NCI-H1694 (cell line): ENCODE data around the gene OR9Q1.
"Not testable (repeated sequence)": the region's sequence is repeated elsewhere in the genome, so short reads cannot be mapped to it uniquely, and the experiment has no call there.

Source experiments
- DNase-seq: peaks from one replicate; lab custom pipeline; 2025; lab: John Stamatoyannopoulos, UW

Gene OR9Q1, protein sequence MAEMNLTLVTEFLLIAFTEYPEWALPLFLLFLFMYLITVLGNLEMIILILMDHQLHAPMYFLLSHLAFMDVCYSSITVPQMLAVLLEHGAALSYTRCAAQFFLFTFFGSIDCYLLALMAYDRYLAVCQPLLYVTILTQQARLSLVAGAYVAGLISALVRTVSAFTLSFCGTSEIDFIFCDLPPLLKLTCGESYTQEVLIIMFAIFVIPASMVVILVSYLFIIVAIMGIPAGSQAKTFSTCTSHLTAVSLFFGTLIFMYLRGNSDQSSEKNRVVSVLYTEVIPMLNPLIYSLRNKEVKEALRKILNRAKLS

GRCh38 chr11:58023435-58023931 lies at the start of gene OR9Q1:
TSS of gene OR9Q1 (plus strand) at chr11:58023881. CDS start at chr11:58179445, 155,564 bp downstream.
- DNase-seq, result no peak

DNA sequence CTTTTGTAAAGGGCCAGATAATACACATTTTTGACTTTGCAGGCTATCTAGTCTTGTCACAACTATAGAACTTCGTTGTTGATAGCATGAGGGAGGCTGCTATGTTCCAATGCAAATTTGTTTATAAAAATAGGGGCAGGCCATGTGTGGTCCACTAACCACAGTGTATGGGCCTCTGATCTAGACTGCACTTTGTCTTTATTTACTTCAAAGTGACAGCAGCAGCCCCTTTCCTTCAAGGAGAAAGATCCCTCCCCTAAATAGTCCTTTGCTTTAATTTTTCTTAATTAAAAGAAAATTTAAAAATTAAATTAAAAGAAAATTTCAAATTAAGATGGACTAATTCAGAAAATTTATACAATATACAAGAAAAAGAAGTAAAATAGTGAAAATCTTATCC lies 49.5 kb upstream of the OR9Q1 start:
- no peak for DNase-seq

- no peak for DNase-seq
These were observed 48.7 kb upstream of the OR9Q1 start for GRCh38 chr11:57974848-57975601.

GRCh38 chr11:57977709-57978108 lies 46.0 kb upstream of the OR9Q1 start:
- no peak for DNase-seq

DNA sequence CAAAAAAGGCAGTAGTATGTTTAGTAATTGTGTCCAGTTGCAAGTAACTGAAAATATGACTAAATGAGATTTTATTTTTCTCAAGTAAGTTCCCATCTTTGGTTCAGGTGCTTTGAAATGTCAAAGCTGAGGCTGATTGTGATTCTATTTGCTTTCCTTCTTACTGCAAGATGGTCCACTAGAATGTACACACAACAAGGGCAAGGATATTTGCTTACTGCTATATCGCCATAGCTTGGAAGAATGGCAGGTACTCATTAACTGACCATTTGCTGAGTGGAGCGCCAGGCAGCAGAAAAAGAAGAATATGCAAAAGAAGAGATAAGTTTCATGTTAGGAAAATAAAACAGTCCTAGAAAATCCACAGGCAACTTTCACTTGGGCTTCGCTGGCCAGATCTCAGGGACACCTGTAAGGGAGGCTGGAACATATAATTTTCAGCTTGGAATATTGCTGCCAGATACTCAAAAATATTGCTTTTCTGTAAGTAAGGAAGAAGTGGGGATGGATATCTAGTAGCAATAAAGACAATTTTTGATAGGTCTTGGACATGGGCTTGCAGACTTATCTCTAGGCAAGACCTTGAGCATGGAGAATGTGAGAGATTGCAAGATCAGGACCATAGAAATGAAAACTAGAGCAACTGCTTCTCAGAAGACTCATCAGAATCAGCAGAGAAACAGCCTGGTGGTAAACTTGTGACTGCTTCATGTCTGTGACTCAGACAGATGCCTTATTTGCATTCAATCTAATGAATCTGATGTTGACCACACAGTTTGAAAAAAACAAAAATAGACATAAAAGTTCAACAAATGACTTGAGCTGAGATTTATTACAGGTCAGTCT lies 44.8 kb upstream of the OR9Q1 start:
- no peak for DNase-seq

DNA sequence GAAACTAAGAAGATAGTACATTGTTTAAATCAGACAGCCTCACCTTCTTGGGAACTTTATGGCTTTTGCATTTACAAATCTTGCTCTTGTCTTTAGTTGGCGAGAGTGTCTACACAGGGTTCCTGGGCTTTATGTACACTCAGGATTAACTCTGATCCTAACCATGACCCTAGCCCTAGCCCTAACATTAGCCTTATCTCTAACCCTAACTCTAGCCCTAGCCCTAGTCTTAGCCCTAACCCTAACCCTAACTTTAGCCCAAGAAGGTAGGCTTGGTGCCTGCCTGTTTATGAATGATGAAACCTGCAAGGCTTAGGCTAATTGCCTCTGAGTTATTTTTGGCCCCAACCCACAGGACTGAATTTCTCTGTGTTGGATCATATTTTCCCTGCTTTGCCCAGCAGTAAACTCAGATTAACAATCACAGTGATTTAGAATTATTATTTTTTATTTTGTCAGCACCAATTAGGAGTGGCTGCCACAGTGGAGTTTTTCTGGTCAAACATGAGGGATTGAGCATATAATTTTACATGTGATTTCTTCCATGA lies 44.1 kb upstream of the OR9Q1 start:
- no peak for DNase-seq

DNA sequence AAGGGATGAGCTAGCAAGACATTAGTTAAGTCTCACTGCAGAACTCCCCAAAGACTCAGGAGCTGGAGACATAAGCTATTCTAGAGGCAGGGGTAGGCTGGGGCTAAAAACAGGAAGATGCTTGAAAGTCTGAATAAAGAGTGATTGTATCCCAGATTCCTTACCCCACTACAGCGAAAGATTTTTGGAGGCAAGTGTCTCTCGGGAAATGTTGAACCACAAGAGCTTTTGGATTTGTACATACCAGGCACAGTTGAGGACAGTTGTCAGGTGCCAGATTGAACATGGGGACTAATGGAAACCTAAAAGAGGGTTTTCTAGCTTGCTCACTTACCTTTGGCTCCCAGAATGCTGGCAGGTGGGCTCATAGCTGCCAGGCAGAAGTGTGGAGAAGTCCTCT lies 43.5 kb upstream of the OR9Q1 start:
- DNase-seq, result no peak

GRCh38 chr11:57981536-57981935 lies 42.1 kb upstream of the OR9Q1 start:
- DNase-seq, result no peak

- no peak for DNase-seq
These were observed 40.9 kb upstream of the OR9Q1 start for GRCh38 chr11:57982776-57983175.

GRCh38 chr11:57983191-57983590 lies 40.5 kb upstream of the OR9Q1 start:
- no peak for DNase-seq

DNA sequence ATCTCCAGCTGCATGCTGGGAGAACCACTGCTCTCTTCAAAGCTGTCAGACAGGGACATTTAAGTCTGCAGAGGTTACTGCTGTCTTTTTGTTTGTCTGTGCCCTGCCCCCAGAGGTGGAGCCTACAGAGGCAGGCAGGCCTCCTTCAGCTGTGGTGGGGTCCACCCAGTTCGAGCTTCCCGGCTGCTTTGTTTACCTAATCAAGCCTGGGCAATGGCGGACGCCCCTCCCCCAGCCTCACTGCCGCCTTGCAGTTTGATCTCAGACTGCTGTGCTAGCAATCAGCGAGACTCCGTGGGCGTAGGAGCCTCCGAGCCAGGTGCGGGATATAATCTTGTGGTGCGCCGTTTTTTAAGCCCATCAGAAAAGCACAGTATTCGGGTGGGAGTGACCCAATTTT lies 24.2 kb upstream of the OR9Q1 start:
- not testable (repeated sequence) for DNase-seq

DNA sequence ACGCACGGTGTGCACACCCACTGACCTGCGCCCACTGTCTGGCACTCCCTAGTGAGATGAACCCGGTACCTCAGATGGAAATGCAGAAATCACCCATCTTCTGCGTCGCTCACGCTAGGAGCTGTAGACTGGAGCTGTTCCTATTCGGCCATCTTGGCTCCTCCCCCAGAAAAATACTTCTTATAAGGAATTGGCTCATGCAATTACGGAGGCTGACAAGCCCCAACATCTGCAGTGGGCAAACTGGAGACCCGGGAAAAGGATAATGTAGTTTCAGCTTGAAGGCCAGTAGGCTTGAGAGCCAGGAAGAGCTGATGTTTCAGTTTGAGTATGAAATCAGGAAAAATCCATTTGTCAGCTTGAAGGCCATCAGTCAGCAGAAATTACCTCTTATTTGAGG lies 23.7 kb upstream of the OR9Q1 start:
- DNase-seq, result not testable (repeated sequence)

- DNase-seq, result no peak
These were observed 23.0 kb upstream of the OR9Q1 start for GRCh38 chr11:58000699-58001098.

DNA sequence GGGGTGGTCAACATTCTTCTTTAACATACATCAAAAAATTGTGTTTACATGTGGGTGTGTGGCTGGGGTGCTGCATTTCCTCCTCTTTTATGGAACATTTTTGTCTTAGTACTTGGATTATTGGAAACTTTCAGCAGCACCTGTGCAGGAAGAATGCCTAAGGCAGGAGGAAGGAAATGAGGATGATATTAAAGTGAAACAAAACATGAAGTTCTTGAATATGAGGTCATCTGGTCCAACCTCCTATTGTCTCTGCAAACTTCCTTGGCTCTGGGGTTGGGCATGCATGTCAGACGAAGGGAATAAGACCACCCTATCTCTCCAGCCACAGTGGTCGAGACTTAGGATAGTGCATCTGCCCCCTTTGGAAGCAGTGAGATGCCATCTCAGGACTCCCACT lies 20.6 kb upstream of the OR9Q1 start:
- no peak for DNase-seq

GRCh38 chr11:58003591-58003990 lies 20.1 kb upstream of the OR9Q1 start:
- no peak for DNase-seq

GRCh38 chr11:58004664-58005063 lies 19.0 kb upstream of the OR9Q1 start:
- DNase-seq, result no peak

DNA sequence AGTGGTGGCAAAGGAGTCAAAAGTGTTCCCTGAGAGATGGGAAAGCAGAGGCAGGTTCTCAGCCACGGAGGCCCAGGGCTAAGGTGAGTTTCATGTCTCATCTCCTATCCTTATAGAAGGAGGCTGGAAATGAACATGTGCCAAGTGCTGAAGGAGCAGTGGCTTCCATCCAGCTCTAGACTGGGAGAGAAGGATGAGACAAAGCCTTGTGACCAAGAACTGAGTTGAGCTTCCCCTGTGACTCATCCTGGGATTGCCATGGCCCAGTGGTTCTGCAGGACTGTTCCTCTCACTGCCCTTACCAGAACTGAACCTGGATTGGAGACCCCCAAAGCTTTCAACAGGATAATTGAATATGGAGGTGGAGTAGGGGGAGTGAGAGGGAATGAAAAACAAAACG lies 16.7 kb upstream of the OR9Q1 start:
- no peak for DNase-seq

GRCh38 chr11:58011771-58012170 lies 11.9 kb upstream of the OR9Q1 start:
- DNase-seq, result no peak

GRCh38 chr11:58024601-58025091 lies 965 bp downstream of the OR9Q1 start:
- no peak for DNase-seq

DNA sequence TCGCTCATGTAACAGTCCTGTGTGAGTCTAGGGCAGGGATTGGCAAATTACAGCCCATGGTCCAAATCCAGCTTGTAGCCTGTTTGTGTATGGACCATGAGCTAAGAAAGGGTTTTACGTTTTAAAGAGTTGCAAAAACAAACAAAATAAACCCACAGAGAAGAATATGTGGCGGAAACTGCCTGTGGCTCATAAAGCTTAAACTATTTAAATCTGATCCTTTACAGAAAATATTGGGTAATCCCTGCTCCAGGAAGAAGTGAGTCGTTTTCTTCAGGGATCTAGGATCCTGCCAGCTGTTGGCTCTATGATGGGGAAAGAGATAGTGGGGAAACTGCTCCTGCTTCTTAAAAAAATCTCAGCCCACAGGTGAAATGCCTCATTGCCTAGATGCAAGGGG lies 3.7 kb downstream of the OR9Q1 start:
- DNase-seq, result no peak

- no peak for DNase-seq
These were observed 5.2 kb downstream of the OR9Q1 start for GRCh38 chr11:58028687-58029411.
